ENCODE results near the gene RNF144A.

DNA sequence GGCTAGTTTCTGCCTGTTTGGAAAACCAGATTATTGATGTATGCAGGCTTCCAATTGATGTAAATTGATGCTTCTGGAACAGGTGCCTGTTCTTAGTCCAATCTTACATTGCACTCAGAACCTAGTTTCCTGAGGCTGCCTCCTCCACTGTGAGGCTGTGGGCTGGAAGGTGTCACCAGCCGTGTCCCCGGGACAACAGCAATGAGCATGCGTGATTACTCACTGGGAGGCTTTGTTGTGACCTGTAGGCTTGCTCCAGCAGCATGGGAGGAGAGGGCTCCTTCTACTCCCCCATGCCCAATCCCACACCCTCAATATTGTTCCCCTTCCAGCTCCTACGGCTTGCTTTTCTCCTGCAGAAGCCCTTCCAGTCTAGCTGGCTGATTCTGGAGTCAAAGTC lies 28.5 kb upstream of the RNF144A start:
- TF ChIP-seq, protein P1, sequence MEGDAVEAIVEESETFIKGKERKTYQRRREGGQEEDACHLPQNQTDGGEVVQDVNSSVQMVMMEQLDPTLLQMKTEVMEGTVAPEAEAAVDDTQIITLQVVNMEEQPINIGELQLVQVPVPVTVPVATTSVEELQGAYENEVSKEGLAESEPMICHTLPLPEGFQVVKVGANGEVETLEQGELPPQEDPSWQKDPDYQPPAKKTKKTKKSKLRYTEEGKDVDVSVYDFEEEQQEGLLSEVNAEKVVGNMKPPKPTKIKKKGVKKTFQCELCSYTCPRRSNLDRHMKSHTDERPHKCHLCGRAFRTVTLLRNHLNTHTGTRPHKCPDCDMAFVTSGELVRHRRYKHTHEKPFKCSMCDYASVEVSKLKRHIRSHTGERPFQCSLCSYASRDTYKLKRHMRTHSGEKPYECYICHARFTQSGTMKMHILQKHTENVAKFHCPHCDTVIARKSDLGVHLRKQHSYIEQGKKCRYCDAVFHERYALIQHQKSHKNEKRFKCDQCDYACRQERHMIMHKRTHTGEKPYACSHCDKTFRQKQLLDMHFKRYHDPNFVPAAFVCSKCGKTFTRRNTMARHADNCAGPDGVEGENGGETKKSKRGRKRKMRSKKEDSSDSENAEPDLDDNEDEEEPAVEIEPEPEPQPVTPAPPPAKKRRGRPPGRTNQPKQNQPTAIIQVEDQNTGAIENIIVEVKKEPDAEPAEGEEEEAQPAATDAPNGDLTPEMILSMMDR (IDR thresholded peaks at IDR 0.05): no peak
- TF ChIP-seq POLR2A (IDR thresholded peaks at IDR 0.05): no peak
